ENCODE measurements around the gene MPHOSPH10.
"Not testable (repeated sequence)": the region's sequence is repeated elsewhere in the genome, so short reads cannot be mapped to it uniquely, and the experiment has no call there.

The MPHOSPH10 gene

DNA sequence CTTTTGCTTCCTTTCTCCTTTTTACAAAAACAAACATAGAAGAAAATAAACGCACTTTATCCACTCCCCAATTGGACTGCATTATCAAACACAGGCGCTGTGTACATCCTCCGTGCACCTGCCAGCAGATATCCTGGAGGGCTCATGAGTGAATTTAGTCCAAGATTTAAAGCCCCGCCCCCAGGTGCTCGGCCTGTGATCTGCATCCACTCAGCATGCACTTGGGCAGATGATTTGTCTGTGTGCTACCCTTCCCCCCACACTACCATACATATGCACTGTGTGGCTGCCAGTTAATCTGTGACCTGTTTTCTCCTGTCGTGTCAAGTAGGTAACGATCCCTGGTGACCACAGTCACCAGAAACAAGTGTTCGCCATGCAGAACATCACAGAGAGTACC is 48.4 kb downstream of the MPHOSPH10 start:
- DNase-seq (ENCODE audit: low read depth), result not testable (repeated sequence)

GRCh38 chr2:71181316-71181715 is 50.9 kb downstream of the MPHOSPH10 start:
- DNase-seq (ENCODE audit: low read depth), result no peak

- not testable (repeated sequence) for DNase-seq (ENCODE audit: low read depth)
These were observed 53.1 kb downstream of the MPHOSPH10 start for GRCh38 chr2:71183306-71184115.

DNA sequence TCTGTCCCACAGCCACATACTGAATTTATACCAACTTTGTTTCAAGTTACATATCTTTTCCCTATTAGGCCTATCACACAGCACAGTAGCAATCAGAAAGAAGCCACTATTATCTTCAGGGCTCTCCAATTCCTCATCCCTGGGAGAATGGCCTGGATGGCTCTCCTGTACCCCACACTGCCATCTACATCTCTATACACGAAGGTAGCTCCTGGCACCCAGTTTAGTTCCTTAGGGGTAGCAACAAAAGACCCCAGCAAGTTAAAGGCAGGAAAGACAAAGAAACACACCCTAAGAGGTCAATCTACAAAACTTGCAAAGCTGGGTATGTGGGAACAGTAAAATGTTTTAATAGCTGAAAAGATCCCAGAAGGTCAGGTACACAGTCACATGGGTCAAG is 56.5 kb downstream of the MPHOSPH10 start:
- DNase-seq (ENCODE audit: low read depth), result no peak

DNA sequence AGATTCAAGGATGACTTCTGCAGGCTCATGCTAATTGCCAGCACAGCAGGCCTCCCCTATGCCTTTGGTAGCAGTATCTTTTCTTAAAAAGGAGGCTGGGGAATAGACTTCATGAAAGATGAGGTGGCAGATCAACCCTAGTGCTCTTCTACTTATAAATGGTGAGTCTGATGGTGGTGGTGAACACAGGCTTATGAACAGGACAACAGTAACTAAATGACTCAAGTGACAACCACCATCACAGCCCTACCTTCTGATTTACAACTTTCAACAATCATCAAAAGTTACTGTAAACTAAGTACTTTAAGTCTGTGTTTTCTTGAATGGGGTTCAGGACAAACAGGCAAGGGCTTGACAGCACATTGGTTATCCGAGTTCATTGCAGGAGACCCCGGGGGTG is 57.2 kb downstream of the MPHOSPH10 start:
- DNase-seq (ENCODE audit: low read depth), result no peak

DNA sequence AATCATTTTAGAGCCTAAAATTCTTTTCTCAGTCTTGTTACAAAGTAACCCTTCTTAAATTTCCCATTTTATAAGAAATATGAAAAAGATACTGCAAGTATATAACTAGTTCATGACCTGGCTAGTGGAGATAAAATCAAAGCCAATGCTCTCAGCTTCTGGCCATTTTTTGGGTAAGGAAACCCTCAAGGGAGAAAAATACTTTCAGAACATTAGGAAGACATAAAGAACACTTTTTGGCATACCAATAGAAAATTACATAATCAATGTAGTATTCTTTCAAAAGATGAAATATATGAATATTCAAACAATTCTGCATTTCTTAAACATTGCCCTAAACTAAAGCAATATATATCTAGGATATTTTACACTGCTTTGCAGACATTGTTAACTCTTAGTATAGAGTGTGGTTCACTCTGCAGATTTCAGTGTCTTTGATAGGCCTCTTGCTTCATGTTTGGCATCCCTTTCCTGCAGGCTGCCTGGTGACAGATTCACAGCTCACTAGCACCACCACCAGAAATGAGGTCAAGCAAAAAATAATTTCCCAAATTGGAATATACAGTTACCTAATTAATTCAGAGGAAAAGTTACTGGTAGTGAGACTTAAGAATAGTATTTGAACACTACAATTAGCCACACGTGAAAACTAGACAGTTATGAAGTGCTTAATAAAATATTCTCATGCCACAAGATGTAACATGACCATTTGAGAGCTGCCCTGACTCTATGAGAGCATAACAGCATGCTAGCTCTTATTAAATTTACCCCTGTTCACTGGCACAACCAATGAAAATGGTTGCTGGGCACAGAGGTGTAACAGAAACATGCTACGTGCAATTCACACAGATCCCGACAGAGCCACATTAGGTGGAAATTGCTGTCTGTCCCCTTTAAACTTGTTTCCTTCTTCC is 60.5 kb downstream of the MPHOSPH10 start:
- peak; percentile 21 for DNase-seq (ENCODE audit: low read depth)

DNA sequence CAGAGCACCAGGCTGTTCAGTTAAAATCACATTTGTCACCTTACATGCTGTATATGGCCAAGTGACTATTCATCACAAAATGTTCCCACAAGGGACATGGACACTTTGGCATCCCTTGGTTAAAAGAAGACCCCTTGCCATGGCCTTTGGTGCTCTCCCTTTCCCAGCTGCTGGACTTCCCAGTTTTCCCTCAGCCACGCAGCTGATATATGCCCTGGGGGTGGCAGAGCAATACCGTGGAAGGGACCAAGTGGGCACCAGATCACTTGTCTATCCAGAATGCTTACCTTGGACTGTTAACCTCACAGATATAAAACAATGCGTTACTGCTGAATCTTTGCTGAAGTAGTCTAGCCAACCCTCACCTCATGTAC is 61.1 kb downstream of the MPHOSPH10 start:
- DNase-seq (ENCODE audit: low read depth), result no peak

Data from stromal cell of bone marrow (primary cell).